K562 (cell line): Measurements from ENCODE around the gene ABHD16B. TPM values are rescaled to one million over a fixed set of nuclear protein-coding genes. Genes with fewer than 3 reads are reported as not detected.

Experiments
- BDP1 ChIP-seq: IDR thresholded peaks from 3 replicates; pipeline ENCODE4 v1.6.1; 2011; ENCODE audit not compliant: insufficient read length, insufficient read depth
- CEBPG ChIP-seq, 3 experiments: fragments of 200-800 bp in 1 of 3; sonication (Bioruptor generic) in 1 of 3; sonication (generic) in 1 of 3; formaldehyde crosslinking in 1 of 3; IDR thresholded peaks in 2 of 3; conservative IDR thresholded peaks in 1 of 3; 2 replicates each; pipeline versions ENCODE4 v1.6.1 to v1.8.0; 2016 to 2022; ENCODE audit warnings: missing compliant biosample characterization in 2 of 3, missing genetic modification characterization in 2 of 3, mild to moderate bottlenecking in 1 of 3, missing genetic modification reagents in 1 of 3
- DDX20 ChIP-seq: fragments of 450-650 bp; IDR thresholded peaks from 2 replicates; pipeline ENCODE4 v1.6.1; 2016; ENCODE audit warnings: missing genetic modification characterization, low read depth, mild to moderate bottlenecking, missing compliant biosample characterization, moderate library complexity
- DPF2 ChIP-seq: fragments of 450-650 bp; IDR thresholded peaks from 2 replicates; pipeline ENCODE4 v1.6.1; 2016
- ELF2 ChIP-seq: fragments of 250-450 bp; sonication (Bioruptor Pico); IDR thresholded peaks from 2 replicates; pipeline ENCODE4 v1.5.0; 2021; ENCODE audit warnings: mild to moderate bottlenecking
- HMGXB4 ChIP-seq: sonication (generic); formaldehyde crosslinking; IDR thresholded peaks from 2 replicates; pipeline ENCODE4 v1.8.1; 2023; ENCODE audit warnings: mild to moderate bottlenecking, missing genetic modification reagents
- ILK ChIP-seq: fragments of 450-650 bp; IDR thresholded peaks from 2 replicates; pipeline ENCODE4 v1.6.1; 2016; ENCODE audit warnings: missing genetic modification characterization, low read depth, mild to moderate bottlenecking, missing compliant biosample characterization, moderate library complexity, borderline replicate concordance
- MAFK ChIP-seq: IDR thresholded peaks from 2 replicates; pipeline ENCODE4 v1.6.1; 2011; ENCODE audit warnings: low read length, improper control_type of control experiment
- MBD2 ChIP-seq: sonication (generic); IDR thresholded peaks from 2 replicates; pipeline ENCODE4 v1.6.1; 2016; ENCODE audit warnings: low read depth, borderline replicate concordance
- MEF2A ChIP-seq: IDR thresholded peaks from 2 replicates; pipeline ENCODE4 v1.6.1; 2011; ENCODE audit warnings: low read depth, mild to moderate bottlenecking, low read length, moderate library complexity; ENCODE audit not compliant: control insufficient read depth
- NCOA2 ChIP-seq, 2 experiments: fragments of 450-650 bp; IDR thresholded peaks; 2 replicates each; pipeline ENCODE4 v1.6.1; 2018; ENCODE audit warnings: mild to moderate bottlenecking in 2 of 2, moderate library complexity in 1 of 2; ENCODE audit not compliant: partially characterized antibody in 2 of 2
- NR2C1 ChIP-seq, 2 experiments: fragments of 450-650 bp; IDR thresholded peaks; 2 replicates each; pipeline ENCODE4 v1.6.1; 2017; ENCODE audit warnings: mild to moderate bottlenecking in 2 of 2, antibody characterized with exemption in 1 of 2, inconsistent platforms in 1 of 2, missing compliant biosample characterization in 1 of 2, missing genetic modification characterization in 1 of 2
- SIRT6 ChIP-seq: IDR thresholded peaks from one replicate; pipeline ENCODE4 v1.6.1; 2012; ENCODE audit warnings: low read depth, mild to moderate bottlenecking, control low read depth, inconsistent platforms, low read length, moderate library complexity
- SP2 ChIP-seq: IDR thresholded peaks from 2 replicates; pipeline ENCODE4 v1.6.1; 2011; ENCODE audit warnings: mild to moderate bottlenecking, low read depth, low read length, moderate library complexity; ENCODE audit not compliant: poor library complexity, severe bottlenecking; ENCODE audit errors: extremely low read depth
- TCF7 ChIP-seq: sonication (generic); IDR thresholded peaks from 2 replicates; pipeline ENCODE4 v1.6.1; 2016; ENCODE audit warnings: antibody characterized with exemption, borderline replicate concordance
- USF1 ChIP-seq: sonication (generic); formaldehyde crosslinking; IDR thresholded peaks from 2 replicates; pipeline ENCODE4 v1.9.0; 2022; ENCODE audit warnings: mild to moderate bottlenecking, missing genetic modification reagents
- ZBTB1 ChIP-seq: sonication (generic); formaldehyde crosslinking; IDR thresholded peaks from 2 replicates; pipeline ENCODE4 v1.8.1; 2023; ENCODE audit warnings: missing genetic modification reagents, low read depth, mild to moderate bottlenecking, borderline replicate concordance
- ZBTB9 ChIP-seq: fragments of 450-650 bp; formaldehyde crosslinking; IDR thresholded peaks from 2 replicates; pipeline ENCODE4 v1.4.0; 2020; ENCODE audit warnings: mild to moderate bottlenecking, moderate library complexity
- ZNF3 ChIP-seq: fragments of 250-450 bp; sonication (Bioruptor Pico); IDR thresholded peaks from 2 replicates; pipeline ENCODE4 v1.5.0; 2021; ENCODE audit warnings: mild to moderate bottlenecking, moderate library complexity
- ZNF639 ChIP-seq, 2 experiments: fragments of 200-800 bp in 1 of 2; sonication (Bioruptor generic) in 1 of 2; sonication (generic) in 1 of 2; formaldehyde crosslinking in 1 of 2; IDR thresholded peaks in 1 of 2; conservative IDR thresholded peaks in 1 of 2; 2 replicates each; pipeline versions ENCODE4 v1.5.0 to v1.6.1; 2016 to 2020; ENCODE audit warnings: missing compliant biosample characterization in 1 of 2, missing genetic modification characterization in 1 of 2, missing genetic modification reagents in 1 of 2
- ZNF75A ChIP-seq: fragments of 450-650 bp; formaldehyde crosslinking; IDR thresholded peaks from 2 replicates; pipeline ENCODE4 v1.4.0; 2020; ENCODE audit warnings: mild to moderate bottlenecking
- ZNF778 ChIP-seq: fragments of 450-650 bp; formaldehyde crosslinking; IDR thresholded peaks from 2 replicates; pipeline ENCODE4 v1.4.0; 2020; ENCODE audit warnings: mild to moderate bottlenecking, moderate library complexity
- polyA plus RNA-seq, 8 experiments: library from polyadenylated mRNA; depleted of rRNA in 4 of 8; stranded (reverse) in 5 of 8; unstranded in 3 of 8; fragments of >200 nt; fragmentation: Nextera tagmentation in 2 of 8; fragmentation: Illumina TruSeq in 1 of 8; extraction: Ambion mirVana in 2 of 8; extraction: Trizol in 1 of 8; gene quantifications; 2 replicates each; pipeline versions ENCODE4 v1.2.1 to v1.2.3, GENCODE V29; 2011 to 2014; ENCODE audit warnings: inconsistent platforms in 1 of 8, missing spikeins in 1 of 8
- total RNA-seq, 7 experiments: library from RNA; depleted of rRNA in 6 of 7; stranded (reverse); fragments of >200 nt in 6 of 7; fragmentation: Illumina TruSeq in 2 of 7; extraction: Trizol in 2 of 7; gene quantifications; 2 replicates each; pipeline versions ENCODE4 v1.2.1 to v1.2.3, GENCODE V29; 2011 to 2021; ENCODE audit warnings: low replicate concordance in 1 of 7

The ABHD16B gene
- total and polyA plus RNA-seq, 9 of the 15 experiments (the other 6 are each of a cell fraction or from before 2014, with no cell fraction given), result not detected

- TF ChIP-seq NCOA2 (IDR thresholded peaks at IDR 0.05; ENCODE audit: partially characterized antibody in 2 of 2), result no peak
- TF ChIP-seq ZNF75A (CRISPR knock-in tag), result no peak
- TF ChIP-seq DPF2, result no peak
- TF ChIP-seq MBD2, result peak; percentile 29; the same call in 1 of the 2 replicates
- TF ChIP-seq ILK (tag), result no peak
- TF ChIP-seq ZBTB9 (CRISPR knock-in tag), result no peak
- TF ChIP-seq SIRT6, result no peak
- TF ChIP-seq MAFK, result no peak
- no peak for TF ChIP-seq BDP1
- no peak for TF ChIP-seq TCF7
- no peak for TF ChIP-seq DDX20 (tag)
- TF ChIP-seq ZNF778 (CRISPR knock-in tag), result no peak
- no peak for TF ChIP-seq ZNF3 (CRISPR knock-in tag)
- TF ChIP-seq ELF2 (CRISPR knock-in tag), result no peak
- peak; percentile 26; the same call in 1 of the 2 replicates for TF ChIP-seq USF1 (CRISPR knock-in tag)
- TF ChIP-seq CEBPG (CRISPR knock-in tag; IDR thresholded peaks at IDR 0.05), result peak; percentile 14; the same call in 1 of the 2 replicates
- no peak for TF ChIP-seq CEBPG (tag; conservative IDR thresholded peaks at IDR 0.05 in 1 of 2, IDR thresholded peaks at IDR 0.05 in 1 of 2)
- TF ChIP-seq ZNF639 (CRISPR knock-in tag; conservative IDR thresholded peaks at IDR 0.05 in 1 of 2, IDR thresholded peaks at IDR 0.05 in 1 of 2), result no peak
- no peak for TF ChIP-seq SP2
- TF ChIP-seq MEF2A, result no peak
- TF ChIP-seq ZBTB1 (CRISPR knock-in tag), result no peak
- no peak for TF ChIP-seq HMGXB4
- TF ChIP-seq NR2C1 (IDR thresholded peaks at IDR 0.05), result no peak; the same call in 1 of the 2 replicates
- TF ChIP-seq NR2C1 (tag; IDR thresholded peaks at IDR 0.05), result peak; percentile 61; the same call in 1 of the 2 replicates
Measured at GRCh38 chr20:63858393-63859165, 2.7 kb upstream of the ABHD16B start (continued).
